Stimulated activated CD4-positive, alpha-beta T cell treated with anti-CD3 and anti-CD28 coated beads, Interleukin-1b, Interleukin-23, amount 100 ng/mL, for 4 hours (primary cell): ENCODE measurements around the gene FBXO30.

ENCODE experiments used
- DNase-seq, 2 donors: peaks; one replicate each; pipeline ENCODE4 v3.0.0-alpha.2; 2020; ENCODE audit warnings: low read depth in 2 of 2

The FBXO30 gene

DNA sequence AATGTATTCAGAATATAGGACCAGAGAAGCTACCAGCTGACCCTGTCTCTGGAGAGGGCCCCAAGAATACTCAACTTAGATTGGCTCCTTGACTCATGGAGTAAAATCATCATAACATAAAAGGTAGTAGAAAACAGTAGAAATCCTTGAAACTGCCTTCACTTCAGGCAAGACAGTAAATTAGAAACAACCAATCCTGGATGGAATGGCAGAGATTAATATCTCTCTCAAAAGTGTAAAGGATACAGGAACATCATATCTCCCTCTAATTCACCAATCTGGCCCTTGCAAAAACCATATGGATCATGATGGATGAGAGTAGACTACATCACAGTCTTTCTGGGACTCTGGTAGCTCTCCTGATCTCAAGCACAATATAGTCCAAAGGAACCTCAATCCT lies 58.9 kb downstream of the FBXO30 start:
- no peak for DNase-seq

DNA sequence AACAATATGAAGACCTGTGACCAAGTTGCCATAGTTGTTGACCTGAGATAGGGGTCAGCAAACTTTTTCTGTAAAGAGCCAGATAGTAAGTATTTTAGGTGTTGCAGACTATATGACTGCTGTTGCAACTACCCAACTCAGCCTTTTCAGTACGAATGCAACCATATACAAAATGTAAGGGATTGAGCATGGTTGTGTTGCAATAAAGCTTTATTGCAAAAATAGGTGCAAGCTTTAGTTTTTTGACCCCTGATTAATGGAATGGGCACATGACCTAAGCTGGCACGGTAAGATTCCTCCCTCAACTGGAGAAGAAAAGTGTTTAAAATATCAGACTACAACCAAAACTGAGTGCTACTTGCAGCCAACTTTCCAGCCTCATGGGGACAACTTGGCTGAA lies 62.0 kb downstream of the FBXO30 start:
- no peak for DNase-seq

GRCh38 chr6:145749632-145750031 lies 65.0 kb downstream of the FBXO30 start:
- DNase-seq: no peak

DNA sequence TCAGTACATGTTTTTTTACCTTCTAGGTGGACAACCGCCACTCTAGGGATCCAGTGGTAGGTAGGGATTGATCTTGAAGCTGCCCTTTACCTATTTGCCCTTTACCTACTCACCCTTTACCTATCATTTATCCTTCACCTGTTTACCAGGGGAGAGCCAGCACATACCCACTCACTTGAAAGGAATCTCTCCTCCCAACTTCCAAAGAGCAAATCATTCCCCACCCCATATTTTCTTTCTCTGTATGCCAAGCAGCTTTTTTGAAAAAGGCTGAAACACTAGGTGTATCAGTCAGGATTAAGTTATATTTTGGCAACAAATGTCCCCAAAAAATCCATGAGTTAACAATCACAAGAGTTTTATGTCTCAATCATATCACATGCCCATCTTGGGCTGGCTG lies 68.7 kb downstream of the FBXO30 start:
- no peak for DNase-seq

- DNase-seq: no peak
These were observed 70.0 kb downstream of the FBXO30 start for GRCh38 chr6:145744619-145745018.
